HG03097 (cell line): Measurements from ENCODE around the gene MDGA2.
"Not testable (repeated sequence)": the region's sequence is repeated elsewhere in the genome, so short reads cannot be mapped to it uniquely, and the experiment has no call there.

Source experiments
- ATAC-seq: cut with Tn5 transposase; IDR thresholded peaks from one replicate; pipeline ENCODE4 v1.9.1; 2021; ENCODE audit not compliant: unreplicated experiment, low FRiP score

MDGA2 gene

DNA sequence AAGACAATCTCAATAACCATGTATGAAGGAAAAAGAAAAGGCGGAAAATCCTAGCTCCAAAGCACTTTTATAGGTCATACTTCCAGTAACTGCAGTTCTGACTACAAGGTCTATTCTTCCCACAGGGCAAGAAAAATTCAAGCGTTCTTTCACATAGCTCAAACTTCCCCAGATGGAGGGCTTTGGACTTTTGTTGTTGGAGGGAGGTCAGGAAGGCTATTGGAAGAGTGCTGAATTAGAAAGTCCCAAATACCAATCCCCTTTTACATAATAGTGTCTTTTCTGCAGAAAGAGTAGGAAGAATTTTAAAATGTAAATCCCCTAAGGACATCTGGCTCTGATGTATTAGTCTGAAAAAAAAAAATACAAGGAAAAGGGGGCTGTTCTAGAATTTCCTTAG lies 309.4 kb downstream of the MDGA2 start:
- ATAC-seq = no peak

DNA sequence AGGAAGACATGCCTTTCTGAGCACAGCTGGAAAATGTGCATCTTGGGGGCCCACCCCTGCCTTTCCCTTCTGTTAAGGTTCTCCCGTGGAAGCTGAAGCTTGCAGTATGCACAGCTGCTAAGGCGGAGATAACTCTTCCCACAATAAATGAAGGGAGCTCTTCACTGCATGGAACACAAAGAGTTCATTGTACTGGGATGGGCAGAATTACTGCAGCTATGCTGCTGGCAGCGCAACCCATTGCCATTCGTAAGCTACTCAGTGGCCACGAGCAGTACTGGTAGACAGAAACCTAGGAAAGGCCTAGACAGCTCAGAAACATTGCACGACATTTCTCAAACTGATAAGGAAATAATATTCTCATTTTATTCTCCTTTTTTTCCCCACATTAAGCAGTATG lies 310.2 kb downstream of the MDGA2 start:
- no peak for ATAC-seq

DNA sequence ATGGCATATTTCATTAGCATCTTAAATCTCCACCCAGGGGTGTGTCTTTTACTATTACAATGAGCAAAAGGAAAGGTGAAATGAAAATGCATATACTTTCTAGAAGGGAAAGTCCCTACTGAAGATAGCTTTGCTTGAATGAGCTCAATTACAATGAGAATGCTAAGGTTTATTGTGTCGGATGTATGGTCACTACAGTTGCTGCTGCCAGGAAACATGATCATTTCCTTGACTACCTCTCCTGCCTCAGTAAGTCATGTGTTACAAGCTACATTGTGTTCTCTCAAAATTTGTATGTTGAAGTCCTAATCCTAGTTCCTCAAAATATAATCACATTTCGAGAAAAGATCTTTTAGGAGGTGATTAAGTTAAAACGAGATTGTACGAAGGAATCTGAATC lies 322.2 kb downstream of the MDGA2 start:
- ATAC-seq = no peak

DNA sequence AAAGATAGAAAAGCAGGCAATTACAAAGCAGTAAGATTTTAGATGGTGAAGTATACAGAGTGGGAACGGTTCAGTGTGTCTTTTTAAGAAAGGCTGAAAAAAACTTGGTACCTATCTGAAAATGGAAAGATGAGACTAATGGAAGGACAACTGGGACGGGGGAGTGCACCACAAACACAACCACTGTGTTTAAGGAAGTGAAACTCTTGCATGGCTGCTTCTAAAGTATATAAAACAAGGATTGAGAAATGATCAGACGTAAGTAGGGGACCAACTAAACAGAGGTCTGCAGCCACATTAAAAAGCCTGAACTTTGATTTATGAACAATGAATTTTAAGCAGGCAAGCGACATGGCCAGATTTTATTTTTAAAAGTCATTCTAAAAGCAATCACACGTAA lies 328.6 kb downstream of the MDGA2 start:
- ATAC-seq = no peak

DNA sequence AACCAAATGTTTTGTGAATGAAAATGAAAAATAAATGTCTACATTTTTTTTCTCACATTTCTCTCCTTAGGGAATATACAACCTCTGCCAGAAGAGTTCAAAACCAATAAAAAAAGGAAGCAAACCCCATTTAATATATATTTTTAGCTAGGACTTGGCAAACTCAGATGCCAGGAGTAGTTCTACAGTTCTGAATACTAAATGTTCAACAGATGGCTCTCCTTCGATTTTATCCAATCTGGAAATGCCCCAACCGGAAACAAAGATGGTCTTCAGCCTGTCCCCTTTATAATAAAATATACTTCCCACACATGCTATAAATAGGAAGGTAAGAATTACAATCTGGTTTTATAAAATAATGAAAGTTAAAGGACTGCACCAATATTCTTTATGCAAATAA lies 330.4 kb downstream of the MDGA2 start:
- ATAC-seq = no peak

DNA sequence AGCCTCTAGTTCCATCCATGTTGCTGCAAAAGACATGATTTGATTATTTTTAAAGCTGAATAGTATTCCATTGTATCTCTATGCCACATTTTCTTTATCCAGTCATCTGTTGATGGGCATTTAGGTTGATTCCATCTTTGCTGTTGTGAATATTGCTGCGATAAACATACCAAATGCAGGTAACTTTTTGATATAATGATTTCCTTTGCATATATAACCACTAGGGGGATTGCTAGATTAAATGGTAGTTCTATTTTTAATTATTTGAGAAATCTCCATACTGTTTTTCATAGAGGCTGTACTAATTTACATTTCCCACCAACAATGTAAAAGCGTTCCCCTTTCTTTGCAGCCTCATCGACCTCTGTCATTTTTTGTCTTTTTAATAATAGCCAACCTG lies 342.5 kb downstream of the MDGA2 start:
- no peak for ATAC-seq

DNA sequence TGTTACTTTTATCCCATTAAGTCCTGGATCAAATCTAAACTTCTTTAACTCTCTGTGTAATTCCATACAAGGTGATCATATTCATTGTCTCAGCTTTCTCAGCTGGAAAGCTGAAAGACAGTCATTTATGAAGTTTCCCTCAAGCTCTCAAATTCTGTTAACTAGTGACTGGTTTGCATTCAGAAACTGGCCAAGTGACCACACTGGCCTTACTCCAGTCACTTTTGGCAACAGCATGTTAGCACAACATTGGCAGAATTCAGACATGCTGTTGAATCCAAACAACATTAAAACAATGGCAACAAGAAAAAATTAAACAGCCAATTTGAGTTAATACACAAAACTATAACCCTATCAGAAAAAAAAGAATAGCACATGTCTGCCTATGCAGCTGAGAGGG lies 343.3 kb downstream of the MDGA2 start:
- ATAC-seq = no peak

DNA sequence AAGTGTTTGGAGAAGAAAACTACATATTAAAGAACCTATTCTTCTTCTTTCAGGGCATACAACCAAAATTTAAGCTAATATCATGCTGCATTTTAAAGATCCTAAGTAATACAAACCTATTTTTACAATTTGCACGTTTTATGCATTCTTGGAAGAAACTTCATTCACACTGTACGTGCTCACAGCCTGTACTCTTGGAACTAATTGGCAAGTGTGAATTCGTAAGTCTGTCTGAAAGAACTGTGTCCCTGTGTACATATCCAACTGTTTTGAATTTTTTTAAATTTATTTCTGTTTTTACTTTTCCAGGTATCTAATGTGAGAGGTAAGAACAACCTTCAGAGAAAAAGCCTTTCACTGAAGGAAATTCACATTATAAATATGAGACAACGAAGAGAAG lies 347.0 kb downstream of the MDGA2 start:
- no peak for ATAC-seq

DNA sequence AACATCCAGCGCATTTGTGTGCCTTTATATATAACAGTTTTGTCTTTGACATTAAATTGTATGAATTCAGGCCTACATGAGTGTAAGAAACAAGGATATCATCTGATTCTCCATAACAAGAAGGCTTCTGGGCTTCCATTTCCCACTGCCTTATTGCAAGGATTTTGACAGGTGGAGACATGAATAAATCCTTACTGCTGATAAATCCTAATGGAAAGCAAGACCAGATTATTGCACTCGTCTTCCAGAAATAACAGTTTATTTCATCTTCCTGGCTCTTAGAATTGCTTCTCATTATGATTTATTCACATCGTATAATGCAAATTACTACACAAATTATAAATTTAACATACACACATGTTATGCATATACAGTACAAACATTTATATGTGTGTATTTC lies 348.1 kb downstream of the MDGA2 start:
- no peak for ATAC-seq

DNA sequence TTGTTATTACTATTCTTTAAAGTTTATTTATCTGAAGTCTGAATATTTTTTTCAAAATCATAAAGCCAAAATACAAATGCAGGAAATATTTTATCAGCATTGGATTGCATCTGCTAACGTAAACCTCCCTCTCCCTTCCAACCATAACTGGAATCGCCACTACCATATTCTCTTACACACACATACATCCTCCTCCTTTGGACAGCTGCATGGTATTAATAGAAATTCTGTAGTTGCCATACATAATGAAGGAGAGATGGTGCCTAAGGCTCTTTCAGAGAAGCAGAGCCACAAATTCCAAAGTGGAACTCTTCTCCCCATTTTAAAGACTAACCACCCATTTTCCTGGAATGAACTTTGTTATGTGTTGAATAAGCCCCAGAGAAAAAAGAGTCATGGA lies 352.7 kb downstream of the MDGA2 start:
- ATAC-seq = no peak

DNA sequence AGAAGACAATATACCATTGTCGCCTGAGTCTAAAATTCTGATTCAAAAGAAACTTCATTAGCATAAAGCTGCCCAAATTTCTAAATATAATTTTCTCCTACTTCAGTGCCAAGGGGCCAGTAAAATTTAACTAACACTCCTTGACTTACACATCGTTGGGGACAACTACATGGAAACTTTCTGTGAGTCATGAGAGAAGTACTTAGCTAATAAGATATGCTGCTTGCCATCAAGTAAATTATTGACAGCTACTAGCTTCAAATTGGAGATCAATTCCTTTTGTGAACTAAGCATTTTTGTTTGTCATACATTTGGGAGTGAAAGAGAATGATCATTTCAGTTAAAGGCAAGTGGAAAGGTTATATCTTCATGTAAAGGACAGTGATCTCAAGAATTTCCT lies 373.3 kb downstream of the MDGA2 start:
- ATAC-seq = no peak

DNA sequence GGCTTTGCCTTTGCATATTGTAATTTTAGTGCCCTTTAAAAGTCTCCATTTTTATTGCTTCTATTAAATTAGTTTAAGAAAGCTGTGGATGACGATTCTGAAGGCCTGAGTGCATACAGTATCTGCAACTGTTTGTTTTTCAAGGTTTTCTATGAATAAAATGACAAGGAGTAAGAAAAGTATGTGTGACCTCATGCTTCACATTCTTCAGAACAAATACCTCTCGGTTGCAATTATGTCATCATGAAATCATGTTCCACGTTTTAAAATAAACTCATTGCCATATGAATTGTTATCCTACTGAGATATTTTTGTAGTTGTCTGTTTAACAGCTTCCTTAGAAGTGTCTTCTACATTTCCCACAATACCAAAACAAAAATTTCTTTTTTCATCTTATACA lies 374.6 kb downstream of the MDGA2 start:
- no peak for ATAC-seq

DNA sequence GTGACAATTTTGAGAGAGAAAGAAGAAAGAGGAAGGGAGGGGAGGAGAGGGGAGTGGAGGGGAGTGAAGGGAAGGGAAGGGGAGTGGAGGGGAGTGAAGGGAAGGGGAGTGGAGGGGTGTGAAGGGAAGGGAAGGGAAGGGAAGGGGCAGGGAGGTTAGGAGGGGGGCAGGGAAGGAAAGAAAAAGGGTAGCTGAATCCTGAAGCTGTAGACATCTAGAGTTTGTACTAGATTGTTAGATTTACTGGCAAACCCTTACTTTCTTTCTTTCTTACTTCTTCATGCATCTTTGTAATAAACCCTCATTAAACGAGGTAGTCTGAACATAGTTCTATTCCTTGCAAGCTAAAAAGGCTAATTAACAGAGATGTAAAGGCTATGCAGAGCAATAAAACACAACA lies 378.0 kb downstream of the MDGA2 start:
- no peak for ATAC-seq

DNA sequence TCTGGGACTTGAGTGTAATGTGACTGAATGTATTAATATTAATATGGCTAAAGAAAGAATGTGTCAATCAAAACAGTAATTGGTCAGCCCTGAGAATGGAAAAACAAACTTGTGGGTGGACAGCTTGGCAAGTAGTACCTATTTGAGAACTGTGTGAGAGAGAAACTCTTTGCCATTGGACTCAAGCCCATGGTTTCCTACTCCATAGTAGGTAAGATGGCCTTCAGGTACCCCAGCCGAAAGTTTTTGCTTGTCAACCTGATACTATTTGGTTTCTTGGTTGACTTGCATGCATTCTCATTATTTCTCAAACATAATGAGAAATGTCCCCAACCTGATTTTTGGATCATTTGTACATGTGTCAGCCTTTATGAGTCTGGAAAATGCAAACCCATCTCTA lies 391.1 kb downstream of the MDGA2 start:
- ATAC-seq = no peak

DNA sequence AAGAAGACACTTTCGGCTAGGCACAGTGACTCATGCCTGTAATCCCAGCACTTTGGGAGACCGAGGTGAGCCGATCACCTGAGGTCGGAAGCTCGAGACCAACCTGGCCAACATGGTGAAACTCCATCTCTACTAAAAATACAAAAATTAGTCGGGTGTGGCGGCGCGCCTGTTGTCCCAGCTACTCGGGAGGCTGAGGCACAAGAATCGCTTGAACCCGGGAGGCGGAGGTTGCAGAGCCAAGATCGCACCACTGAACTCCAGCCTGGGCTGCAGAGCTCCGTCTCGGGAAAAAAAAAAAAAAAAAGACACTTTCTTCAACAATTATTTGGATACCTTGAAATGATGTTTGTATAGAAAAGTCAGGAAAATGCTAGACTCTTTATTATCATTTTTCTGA lies 393.6 kb downstream of the MDGA2 start:
- ATAC-seq = not testable (repeated sequence)

DNA sequence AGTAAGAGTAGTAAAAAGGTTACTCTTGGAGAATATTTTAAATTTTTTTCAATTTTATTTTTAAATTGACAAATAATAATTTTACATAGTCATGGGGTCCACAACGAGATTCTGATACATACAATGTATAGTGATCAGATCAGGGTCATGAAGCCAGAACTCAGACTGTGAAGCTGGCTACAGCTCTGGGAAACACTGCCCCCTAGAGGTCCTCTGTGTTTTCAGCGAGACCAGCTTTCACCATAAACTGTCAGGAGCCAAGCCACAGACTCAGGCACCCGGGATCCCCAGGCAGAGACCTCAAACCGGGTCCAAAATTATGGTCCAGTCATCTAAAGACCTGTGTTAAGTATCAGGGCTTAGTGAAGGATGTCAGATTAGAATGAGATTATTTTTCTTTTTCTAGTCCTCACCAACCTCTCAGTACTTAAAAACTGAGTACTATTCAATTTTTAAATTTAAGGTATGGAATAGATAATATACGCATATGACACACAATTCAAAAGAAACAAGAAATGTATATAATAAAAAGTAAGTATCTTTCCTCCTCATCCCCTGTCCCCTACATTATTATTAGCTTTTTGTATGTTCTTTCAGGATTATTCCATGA lies 397.1 kb downstream of the MDGA2 start:
- peak; percentile 70 for ATAC-seq

DNA sequence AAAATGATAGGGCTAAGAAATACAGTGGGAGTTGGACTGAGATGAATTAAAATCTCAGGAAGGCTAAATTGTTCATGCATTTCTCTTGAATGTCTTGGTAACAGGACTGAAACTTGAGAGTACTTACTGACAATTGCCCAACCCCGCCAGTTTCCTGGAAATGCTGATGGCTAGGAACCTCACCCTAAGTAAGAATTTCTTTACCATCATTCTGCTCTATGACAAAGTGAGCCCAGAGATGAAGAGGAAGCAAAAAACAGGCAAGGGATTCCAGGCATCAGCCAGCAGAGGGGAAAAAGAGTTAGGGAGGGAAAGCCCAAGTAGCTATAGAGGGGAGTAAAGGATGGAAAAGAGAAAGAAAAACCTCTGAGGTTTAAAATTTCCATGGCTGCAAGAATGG lies 397.7 kb downstream of the MDGA2 start:
- ATAC-seq = no peak

DNA sequence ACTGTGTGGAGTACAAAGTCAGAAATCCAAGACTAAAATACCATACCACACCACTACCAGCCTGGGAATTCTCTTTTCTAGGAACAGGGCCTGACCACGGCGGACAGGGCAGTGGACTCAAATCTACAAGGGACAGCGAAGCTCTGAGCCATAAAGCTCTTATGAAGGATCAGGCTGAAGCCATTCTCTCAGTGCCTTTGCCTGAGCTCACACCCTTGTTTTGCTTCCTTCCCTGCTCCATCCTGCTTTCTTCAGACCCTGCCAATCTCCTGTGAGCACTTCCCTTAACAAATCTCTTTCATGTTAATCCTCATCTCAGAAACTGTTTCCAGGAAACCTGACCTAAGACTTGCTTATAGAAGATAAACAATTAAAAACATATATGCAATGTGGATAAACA lies 398.5 kb downstream of the MDGA2 start:
- ATAC-seq = no peak

DNA sequence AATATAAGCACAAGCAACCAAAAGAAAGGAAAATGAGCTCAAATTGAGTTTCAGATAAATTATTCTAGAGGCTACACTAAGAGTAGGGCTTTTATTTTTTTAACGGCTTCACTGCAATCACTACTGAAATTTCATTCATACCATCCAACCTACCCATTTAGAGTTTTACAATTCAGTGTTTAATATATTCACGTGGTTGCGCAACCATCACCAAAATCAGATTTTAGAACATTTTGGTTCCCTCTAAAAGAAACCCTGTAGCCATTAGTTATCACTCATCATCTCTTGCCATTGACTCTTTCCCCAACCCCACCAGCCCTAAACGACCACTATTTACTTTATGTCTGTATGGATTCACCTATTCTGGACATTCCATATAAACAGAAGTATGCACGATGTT lies 401.5 kb downstream of the MDGA2 start:
- ATAC-seq = no peak

DNA sequence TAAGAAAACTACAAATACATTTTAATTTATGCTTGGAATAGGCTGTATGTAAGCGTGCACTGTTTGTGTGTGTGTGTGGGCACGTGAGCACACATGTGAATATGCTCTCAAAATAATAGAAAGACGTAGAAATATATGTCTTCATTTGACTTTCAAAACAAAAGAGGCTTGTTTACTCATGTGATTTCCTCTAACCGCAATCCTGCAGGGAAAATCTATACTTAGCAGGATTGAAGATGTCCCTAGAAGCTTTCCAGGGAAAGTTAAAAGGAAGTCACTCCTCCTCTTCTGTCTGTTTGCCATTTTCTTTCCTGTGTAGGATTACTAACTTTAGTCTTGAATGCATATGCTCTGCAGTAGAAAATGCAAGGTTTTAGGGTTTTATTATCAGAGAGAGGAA lies 404.7 kb downstream of the MDGA2 start:
- no peak for ATAC-seq

DNA sequence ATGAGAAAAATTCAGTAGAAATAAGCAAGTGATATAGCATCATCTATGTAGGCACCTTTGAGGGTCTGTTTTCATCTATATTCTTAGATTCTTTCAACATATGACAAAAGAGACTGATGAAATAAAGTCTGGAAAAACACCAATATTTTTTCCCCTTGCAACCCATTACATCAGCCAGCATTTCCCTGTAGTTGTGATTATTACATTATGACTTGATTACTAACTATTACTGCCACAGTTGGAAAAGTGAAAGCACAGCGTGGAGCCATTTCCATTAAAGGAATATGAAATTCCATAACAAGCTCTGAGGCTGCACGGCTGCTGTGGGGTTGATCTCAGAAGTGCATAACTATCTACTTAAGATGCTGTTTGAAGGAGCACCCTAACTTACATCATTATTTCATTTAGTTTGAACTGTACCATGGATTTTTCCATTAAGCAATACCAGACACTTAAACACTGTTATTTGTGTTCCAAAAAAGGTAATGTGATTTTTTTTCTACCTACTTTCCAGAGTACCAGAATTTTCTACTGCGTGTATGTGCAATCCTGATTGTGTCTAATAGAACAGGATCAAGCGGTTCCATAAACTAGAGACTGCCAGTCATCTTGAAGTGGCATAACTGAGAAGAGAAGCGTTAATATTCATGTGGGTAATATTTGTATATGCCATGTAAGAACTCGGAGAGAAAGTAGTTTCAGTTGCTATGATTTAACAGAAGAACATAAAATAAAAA lies 405.5 kb downstream of the MDGA2 start:
- ATAC-seq = no peak

DNA sequence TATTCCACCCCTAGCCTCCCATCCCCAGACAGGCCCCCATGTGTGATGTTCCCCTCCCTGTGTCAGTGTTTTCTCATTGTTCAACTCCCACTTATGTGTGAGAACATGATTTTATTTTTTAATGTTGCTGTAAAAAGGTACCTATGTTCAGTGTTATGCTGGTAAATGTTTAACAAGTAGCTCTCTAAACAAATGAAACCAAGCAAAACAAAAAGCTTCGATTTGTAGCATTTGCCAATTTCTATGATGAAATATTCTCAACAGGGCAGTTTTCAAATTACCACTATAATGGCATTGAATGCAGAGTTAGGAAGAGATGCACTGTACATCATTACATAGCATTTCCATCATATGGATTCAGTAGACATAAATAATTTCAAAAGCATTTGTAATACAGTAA lies 410.6 kb downstream of the MDGA2 start:
- ATAC-seq = no peak

DNA sequence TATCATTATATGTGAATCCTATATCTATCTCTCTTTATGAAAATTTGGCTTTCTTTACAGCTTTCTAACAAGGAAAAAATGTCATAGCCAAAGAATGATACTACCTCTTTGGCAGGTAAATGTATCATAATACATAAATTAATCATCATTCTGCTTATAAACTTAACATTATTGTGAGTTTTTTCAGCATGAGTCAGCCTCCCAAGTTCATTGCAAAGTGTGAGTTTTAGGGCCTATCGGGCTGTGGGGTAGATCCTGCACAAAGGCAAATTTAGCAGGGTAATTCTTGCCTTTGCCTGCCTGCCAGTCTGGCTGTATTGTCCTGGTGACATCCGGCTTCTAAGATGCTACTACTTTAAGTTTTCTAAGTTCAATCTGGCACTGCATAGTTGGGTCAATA lies 412.6 kb downstream of the MDGA2 start:
- ATAC-seq = no peak
